Duodenal mucosa (tissue), 2 donors: Measurements from ENCODE around the gene ATG2A.
A peak's percentile ranks its signal among the peaks of the same experiment; 100 is the strongest.

Experiments
- H3K27ac ChIP-seq: one replicate; pipeline ENCODE4 v1.7.0; 2013; ENCODE audit warnings: low read depth, low read length
- H3K27me3 ChIP-seq, 2 donors: one replicate each; pipeline ENCODE4 v1.7.0; 2013; ENCODE audit warnings: low read length in 2 of 2, control low read depth in 1 of 2; ENCODE audit not compliant: insufficient read depth in 2 of 2, control insufficient read depth in 1 of 2
- H3K36me3 ChIP-seq, 2 donors: one replicate each; pipeline ENCODE4 v1.7.0; 2013; ENCODE audit warnings: low read length in 2 of 2, control low read depth in 1 of 2; ENCODE audit not compliant: insufficient read depth in 2 of 2, control insufficient read depth in 1 of 2
- H3K4me1 ChIP-seq, 2 donors: one replicate each; pipeline ENCODE4 v1.7.0; 2013; ENCODE audit warnings: low read length in 2 of 2, control low read depth in 1 of 2; ENCODE audit not compliant: insufficient read depth in 2 of 2, control insufficient read depth in 1 of 2
- H3K4me3 ChIP-seq, 2 donors: one replicate each; pipeline ENCODE4 v1.7.0; 2013; ENCODE audit warnings: low read length in 2 of 2, low read depth in 1 of 2
- H3K9ac ChIP-seq, 2 donors: one replicate each; pipeline ENCODE4 v1.7.0; 2013; ENCODE audit warnings: low read length in 2 of 2, low read depth in 1 of 2
- H3K9me3 ChIP-seq, 2 donors: one replicate each; pipeline ENCODE4 v1.7.0; 2013; ENCODE audit warnings: low read length in 2 of 2, control low read depth in 1 of 2; ENCODE audit not compliant: control insufficient read depth in 1 of 2

Gene ATG2A

DNA sequence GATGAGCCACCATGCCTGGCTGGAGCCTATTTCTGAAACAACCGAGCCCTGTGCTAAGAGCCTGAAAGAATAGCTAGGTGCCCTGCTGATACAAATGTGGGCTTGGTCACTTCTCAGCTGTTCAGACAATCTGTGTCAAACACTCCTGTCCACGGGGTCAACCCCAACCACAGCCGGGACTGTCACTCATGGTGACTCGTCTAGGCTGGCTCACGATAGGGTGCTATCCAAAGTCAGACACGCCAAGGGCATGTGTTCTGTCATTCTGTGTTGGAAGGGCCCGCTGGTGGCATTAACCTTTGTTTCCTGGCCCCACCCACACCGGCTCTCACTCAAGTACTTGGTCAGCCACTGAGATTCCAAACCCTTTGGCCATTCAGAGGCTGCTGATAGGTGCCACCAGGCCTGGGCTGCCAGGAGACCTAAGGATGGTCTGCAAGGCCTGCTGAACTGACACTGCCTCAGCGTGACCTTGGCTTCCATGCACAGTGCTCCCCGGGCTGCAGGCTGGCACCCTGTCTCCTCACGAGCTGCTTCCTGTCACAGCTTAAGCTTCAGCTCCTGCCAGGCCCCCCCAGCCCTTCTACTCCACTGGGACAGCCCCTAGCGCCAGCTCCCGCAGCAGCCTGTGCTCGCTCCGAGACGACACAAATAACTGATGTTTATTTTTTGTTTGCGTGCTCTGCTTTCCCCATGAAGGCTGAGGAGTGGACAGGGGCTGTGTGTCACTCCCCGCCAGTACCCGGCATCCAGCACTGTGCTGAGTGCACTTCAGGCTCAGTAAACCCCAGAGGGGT is 58.3 kb downstream of the ATG2A start:
- Histone ChIP-seq H3K27me3 (no peaks in the 10 kb centered on the region), H3K27ac (peak overlapping the region; percentile 51), H3K9ac (no peak overlapping the region), H3K9me3 (no peaks in the 10 kb centered on the region), H3K4me3 (peak overlapping the region in 1 of 2 donors; percentile 40), H3K36me3 (peaks cover 7 to 46% of the 10 kb centered on the region in 2 donors), H3K4me1 (peaks cover 78 to 85% of the 10 kb centered on the region in 2 donors)

GRCh38 chr11:64857485-64857884 is 59.5 kb downstream of the ATG2A start:
- no peaks in the 10 kb centered on the region for H3K27me3 ChIP-seq
- H3K4me3 ChIP-seq = no peak overlapping the region
- H3K27ac ChIP-seq = no peak overlapping the region
- H3K4me1 ChIP-seq = peaks cover 78 to 81% of the 10 kb centered on the region in 2 donors
- no peak overlapping the region for H3K9ac ChIP-seq
- no peaks in the 10 kb centered on the region for H3K9me3 ChIP-seq
- H3K36me3 ChIP-seq = peaks cover 13 to 48% of the 10 kb centered on the region in 2 donors

DNA sequence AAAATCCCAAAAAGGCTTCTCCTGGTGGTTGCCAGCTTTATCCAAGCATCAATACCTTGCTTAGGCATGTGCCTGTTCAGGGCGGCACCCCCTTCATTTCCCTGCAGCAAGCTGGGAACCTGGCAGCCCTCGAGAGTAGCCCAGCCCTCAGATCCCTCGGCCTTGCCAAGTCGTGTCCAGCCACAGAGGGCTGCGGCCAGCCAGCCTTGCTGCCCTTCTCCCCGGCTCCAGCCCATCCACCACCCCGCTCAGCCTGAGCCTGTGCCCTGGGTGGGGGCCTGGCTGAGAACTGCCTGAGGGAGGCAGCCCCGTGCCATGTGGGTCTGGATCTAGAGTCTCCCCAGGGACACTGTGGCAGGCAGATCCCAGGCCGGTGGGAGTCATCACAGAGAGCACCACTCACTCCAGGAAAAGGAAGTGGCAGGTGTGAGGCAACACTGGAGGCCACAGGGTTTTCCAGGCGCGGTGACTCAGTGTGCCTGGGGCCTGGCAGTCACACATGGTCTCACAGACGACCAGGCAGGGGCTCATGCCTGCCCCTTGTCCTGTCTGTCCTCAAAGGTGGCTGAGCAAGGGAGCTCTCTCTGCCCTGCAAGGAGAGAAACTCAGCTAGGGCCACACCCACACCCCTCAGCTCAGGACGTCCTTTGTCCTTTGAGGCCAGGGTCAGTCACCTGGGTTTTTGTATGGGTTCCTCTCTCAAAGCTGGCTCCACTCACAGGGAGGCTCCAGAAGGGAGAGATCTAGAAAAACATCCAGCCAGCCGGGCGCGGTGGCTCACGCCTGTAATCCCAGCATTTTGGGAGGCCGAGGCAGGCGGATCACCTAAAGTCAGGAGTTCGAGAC is 60.4 kb downstream of the ATG2A start:
- H3K36me3 ChIP-seq = peaks cover 20 to 52% of the 10 kb centered on the region in 2 donors
- peak overlapping the region; percentile 79 for H3K27ac ChIP-seq
- H3K9me3 ChIP-seq = no peaks in the 10 kb centered on the region
- no peaks in the 10 kb centered on the region for H3K27me3 ChIP-seq
- H3K4me1 ChIP-seq = peaks cover 82 to 85% of the 10 kb centered on the region in 2 donors
- H3K9ac ChIP-seq = peak overlapping the region; percentile 15 to 47
- no peak overlapping the region for H3K4me3 ChIP-seq

- peaks cover 20 to 52% of the 10 kb centered on the region in 2 donors for H3K36me3 ChIP-seq
Measured at GRCh38 chr11:64855596-64856304, 61.3 kb downstream of the ATG2A start.

GRCh38 chr11:64854534-64855502 is 62.2 kb downstream of the ATG2A start:
- Histone ChIP-seq H3K4me3 (peak overlapping the region; percentile 21 to 43), H3K9ac (peak overlapping the region; percentile 32 to 55), H3K27me3 (no peaks in the 10 kb centered on the region), H3K27ac (peak overlapping the region; percentile 79), H3K36me3 (peaks cover 20 to 46% of the 10 kb centered on the region in 2 donors), H3K4me1 (peaks cover 81 to 84% of the 10 kb centered on the region in 2 donors), H3K9me3 (no peaks in the 10 kb centered on the region)

More at GRCh38 chr11:64855596-64856304, 61.3 kb downstream of the ATG2A start:
- H3K9ac ChIP-seq = peak overlapping the region in 1 of 2 donors; percentile 55
- H3K27ac ChIP-seq = peak overlapping the region; percentile 79
- peaks cover 82 to 89% of the 10 kb centered on the region in 2 donors for H3K4me1 ChIP-seq
- peak overlapping the region in 1 of 2 donors; percentile 21 for H3K4me3 ChIP-seq
- no peaks in the 10 kb centered on the region for H3K9me3 ChIP-seq
- H3K27me3 ChIP-seq = no peaks in the 10 kb centered on the region

- Histone ChIP-seq H3K27me3 (no peaks in the 10 kb centered on the region), H3K27ac (peak overlapping the region; percentile 79), H3K4me3 (peak overlapping the region; percentile 21 to 43), H3K4me1 (peaks cover 78 to 84% of the 10 kb centered on the region in 2 donors), H3K36me3 (peaks cover 20 to 40% of the 10 kb centered on the region in 2 donors), H3K9ac (no peak overlapping the region), H3K9me3 (no peaks in the 10 kb centered on the region)
Measured at GRCh38 chr11:64854157-64854533, 62.9 kb downstream of the ATG2A start.

DNA sequence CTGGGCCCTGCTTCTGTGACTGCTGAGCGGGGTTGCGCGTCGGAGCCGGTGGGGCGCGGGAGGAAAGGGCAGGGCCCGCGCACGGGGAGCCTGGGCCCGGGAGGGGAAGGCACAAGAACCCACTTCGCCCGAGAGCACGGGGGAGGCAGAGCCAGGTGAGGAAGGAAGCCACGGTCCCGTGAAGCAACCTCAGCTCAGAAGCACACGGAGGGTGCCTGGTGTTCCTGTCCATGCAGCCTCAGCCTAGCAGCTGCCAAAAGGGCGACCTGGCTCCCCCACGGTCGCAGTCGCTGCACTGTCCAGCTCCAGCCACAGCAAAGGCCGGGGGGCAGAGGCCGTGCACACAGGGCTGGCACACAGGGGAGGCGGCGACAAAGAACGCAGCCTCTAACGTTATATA is 63.3 kb downstream of the ATG2A start:
- Histone ChIP-seq H3K9ac (peak overlapping the region in 1 of 2 donors; percentile 18), H3K9me3 (no peaks in the 10 kb centered on the region), H3K36me3 (peaks cover 20 to 35% of the 10 kb centered on the region in 2 donors), H3K4me1 (peaks cover 78 to 84% of the 10 kb centered on the region in 2 donors), H3K27ac (no peak overlapping the region), H3K27me3 (no peaks in the 10 kb centered on the region), H3K4me3 (no peak overlapping the region)

- no peaks in the 10 kb centered on the region for H3K27me3 ChIP-seq
- H3K9me3 ChIP-seq = no peaks in the 10 kb centered on the region
- H3K4me1 ChIP-seq = peaks cover 80 to 87% of the 10 kb centered on the region in 2 donors
- no peak overlapping the region for H3K4me3 ChIP-seq
- no peak overlapping the region for H3K27ac ChIP-seq
- peak overlapping the region in 1 of 2 donors; percentile 18 for H3K9ac ChIP-seq
- peaks cover 20 to 31% of the 10 kb centered on the region in 2 donors for H3K36me3 ChIP-seq
Measured at GRCh38 chr11:64852804-64853509, 64.1 kb downstream of the ATG2A start.
